Measurements from ENCODE around the gene ADGRA1.
"Not testable (repeated sequence)": the region's sequence is repeated elsewhere in the genome, so short reads cannot be mapped to it uniquely, and the experiment has no call there.

Gene ADGRA1

DNA sequence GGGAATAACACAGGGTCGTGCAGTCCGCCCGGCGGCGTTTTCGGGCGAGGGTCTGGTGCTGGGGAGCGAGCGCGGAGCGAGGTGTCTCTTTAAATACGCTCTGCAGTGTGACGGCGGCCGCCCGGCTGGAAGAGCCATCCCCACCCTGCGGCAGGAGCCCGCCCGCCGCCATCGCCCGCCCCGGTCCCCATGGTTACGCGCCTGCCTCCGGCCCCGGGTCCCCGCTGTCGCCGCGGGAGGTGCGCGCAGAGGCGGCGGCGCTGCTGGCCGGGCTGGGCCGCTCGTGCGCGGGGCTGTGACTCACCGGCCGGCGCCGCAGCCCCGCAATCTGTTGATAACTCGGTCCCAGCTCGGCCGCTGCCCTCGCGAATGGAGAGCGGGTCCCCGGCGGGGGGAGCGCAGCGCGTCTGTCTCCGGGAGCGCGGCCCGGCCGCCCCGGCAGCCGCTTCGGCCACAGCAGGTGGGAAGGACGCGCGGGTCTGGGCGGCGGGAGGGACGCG, at the start of gene ADGRA1:
Gene ADGRA1, plus strand, starts transcription at position 246 of the 500 bp plus-strand sequence. CDS start 986 bp downstream, outside the sequence.
- DNase-seq (ENCODE audit: low read depth) = no peak

DNA sequence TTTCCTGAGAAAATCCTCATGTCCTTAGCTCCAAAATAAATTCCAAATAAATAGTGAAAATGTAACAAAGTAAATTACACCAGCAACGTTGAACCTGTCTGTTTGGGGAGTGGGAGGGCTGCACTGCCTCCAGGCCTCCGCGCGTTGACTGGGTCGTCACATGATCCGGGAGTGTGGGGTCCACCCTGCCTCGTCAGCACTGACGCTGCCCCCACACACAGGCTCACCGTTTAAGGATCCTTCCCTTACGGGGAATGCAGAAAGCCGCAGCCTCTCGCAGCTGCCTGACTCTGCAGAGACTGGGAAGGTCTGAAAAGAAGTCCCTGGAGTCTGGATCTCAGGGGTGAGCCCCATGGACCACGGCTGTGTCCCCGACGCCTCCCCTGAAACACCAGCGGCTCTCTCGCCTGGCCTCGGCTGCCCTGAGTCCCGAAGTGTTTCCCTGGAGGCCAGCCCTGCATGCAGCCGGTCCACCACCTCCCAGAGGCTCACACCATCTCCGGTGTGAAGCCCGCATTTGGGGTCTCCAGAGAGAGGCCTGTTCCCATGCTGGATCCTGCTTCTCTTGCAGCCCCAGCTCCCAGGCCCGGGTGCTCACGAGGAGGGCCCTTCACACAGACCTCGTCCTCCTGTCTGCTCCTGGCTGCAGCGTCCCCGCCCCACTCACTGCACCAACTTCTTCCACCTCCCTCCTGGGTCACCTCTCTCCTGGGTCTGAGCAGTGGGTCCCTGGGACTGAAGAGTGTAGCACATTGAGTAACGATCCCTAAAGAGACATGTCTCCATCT, 49.5 kb upstream of the ADGRA1 start:
- DNase-seq (ENCODE audit: low read depth) = no peak

- DNase-seq (ENCODE audit: low read depth) = no peak
Measured at GRCh38 chr10:133039107-133039802, 48.5 kb upstream of the ADGRA1 start.

DNA sequence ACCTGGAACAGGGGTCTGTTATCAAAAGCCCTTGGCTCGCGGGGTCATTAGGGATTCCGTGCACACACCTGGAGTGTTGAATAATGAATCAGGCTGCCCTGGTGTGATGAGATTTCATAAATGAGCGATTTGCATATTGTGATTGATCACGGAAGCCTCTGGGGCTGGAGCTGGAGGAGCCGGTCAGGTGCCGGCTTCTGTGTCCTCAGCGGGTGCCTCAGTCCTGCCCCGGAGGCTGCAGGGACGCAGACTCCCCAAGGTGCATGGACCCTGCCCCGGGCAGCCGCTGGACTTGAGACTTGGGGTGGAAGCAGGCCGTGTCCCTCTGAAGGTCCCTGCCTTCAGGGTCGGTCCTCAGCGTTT, 47.9 kb upstream of the ADGRA1 start:
- no peak for DNase-seq (ENCODE audit: low read depth)

DNA sequence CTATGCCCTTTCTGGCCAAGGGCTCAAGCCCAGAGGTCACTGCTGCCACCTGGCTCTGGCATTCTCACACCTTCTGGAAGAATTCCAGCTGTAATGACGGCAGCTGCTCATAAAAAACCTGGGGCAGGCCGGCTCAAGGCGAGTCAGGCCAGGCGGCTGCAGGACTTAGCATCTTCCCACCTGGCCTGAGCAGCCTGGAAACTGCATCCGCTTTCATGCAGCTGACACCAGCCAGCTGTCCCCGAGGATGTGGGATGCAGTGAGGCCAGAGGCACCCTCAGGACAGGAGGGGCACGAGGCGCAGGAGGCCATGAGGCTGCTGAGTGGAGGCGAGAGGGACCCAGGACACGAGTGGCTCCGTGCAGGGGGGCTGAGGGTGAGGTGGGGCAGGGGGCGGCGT, 47.5 kb upstream of the ADGRA1 start:
- DNase-seq (ENCODE audit: low read depth) = no peak

GRCh38 chr10:133041101-133041500, 46.6 kb upstream of the ADGRA1 start:
- no peak for DNase-seq (ENCODE audit: low read depth)

GRCh38 chr10:133042061-133042460, 45.7 kb upstream of the ADGRA1 start:
- no peak for DNase-seq (ENCODE audit: low read depth)

GRCh38 chr10:133042816-133043215, 44.9 kb upstream of the ADGRA1 start:
- DNase-seq (ENCODE audit: low read depth) = no peak

DNA sequence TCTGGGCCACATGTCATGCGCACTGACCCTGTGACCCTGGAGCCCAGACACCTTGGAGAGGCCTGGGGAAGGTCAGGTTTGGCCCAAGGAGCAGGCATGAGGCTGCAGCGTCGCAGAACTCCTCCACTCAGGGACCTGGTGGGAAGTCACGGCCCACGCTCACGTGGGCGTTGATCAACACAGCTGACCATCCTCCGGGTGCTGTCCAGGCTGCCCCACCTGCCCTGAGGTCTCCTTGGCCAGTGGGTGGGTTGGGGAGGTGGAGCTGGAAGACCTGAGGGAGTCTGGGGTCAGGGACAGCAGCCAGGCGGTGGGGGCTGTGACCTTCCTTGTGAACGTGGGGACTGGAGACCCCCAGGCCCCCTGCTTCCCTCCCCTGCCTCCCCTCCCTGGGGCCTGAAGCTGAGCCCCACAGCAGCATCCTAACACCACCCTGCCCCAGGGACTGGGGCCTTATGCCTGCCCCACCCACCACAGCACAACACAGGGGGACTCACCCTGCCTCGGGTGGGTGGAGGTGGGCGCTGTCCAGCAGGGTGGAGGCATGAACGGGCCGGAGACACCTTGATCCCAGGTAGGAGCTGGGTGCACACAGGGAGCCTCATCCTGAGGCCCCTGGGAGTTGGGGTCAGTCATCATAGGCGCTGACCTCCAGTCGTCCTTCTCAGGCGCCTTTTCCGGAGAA, 44.0 kb upstream of the ADGRA1 start:
- no peak for DNase-seq (ENCODE audit: low read depth)

GRCh38 chr10:133044401-133044811, 43.3 kb upstream of the ADGRA1 start:
- DNase-seq (ENCODE audit: low read depth) = no peak

DNA sequence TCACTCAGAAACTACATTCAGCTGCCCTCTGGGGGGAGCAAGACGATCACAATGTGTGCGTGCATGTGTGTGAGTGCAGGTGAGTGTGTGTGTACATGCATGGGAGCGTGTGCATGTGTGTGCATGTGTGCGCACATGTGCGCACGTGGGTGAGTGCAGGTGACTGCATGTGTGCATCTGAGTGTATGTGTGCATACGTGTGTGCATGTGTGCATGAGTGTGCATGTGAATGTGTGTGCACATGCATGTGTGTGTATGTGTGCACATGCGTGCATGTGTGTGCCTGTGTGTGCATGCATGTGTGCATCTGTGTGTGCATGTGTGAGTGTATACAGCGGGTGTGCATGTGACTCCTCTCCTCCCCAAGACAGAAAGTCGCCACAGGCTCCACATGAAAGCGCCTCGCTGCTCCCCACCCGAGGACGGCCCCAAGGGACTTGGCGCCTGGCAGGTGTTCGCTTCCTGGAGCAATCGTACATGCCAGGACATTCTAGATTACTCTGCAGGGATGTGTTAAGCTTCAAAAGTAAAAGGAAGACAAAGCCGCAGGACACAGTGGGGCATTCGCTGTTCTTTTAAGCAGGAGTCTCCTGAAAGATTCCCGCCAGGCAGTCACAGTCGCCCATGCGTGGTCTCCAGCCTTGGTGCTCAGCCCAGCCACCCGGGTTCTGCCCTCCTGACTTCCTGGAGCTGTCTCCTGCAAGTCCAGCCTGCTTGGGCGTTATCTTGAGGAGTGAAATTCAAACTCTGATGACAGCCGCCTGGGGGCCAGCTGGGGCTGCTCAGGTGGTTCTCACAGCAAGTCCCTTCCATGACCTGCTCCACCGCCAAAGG, 42.0 kb upstream of the ADGRA1 start:
- no peak for DNase-seq (ENCODE audit: low read depth)

DNA sequence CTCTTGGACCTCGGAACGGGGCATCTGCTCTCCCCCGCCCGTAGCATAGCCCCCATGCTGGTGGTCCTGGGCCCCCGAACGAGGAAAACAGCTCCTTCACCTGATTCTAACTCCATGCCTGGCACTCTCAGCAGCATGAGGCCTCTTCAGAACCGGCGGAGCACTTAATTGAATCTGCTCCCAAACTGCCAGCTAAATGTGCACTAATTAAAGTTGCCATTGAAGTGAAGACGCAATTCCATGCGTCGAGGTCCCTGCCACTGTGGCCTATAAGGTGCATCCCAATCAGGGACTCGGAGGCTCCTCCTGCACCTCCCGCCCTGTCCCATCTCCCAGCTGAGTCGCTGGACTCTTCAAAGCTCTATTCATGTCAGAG, 41.3 kb upstream of the ADGRA1 start:
- no peak for DNase-seq (ENCODE audit: low read depth)

DNA sequence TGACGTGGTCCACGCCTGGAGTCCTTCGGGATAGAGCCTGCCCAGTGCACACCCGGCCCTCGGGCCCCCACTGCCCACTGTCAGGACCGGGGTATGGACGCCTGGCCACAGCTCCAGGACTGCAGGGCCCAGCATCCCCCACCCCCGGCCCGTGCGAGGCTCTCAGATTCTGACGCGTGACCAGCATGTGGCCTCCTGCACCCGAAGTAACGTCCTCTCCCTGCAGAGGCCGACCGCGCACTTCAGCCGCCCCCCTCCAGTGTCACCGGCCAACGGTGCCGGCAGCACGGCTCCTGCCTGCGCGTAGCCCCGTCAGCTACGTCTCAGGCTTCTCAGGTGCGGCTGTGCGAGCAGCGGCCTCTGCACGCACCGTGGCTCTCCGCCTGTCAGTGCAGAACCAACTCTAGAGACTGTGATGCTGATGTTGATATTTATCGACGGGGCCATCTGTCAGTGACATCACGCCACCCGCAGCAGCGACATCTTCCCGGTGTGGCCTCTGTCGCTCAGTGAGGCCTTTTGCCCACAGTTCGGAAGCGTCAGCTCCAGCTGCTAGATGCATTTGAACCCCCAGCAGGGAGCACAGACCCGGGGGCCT, 40.1 kb upstream of the ADGRA1 start:
- DNase-seq (ENCODE audit: low read depth) = no peak

DNA sequence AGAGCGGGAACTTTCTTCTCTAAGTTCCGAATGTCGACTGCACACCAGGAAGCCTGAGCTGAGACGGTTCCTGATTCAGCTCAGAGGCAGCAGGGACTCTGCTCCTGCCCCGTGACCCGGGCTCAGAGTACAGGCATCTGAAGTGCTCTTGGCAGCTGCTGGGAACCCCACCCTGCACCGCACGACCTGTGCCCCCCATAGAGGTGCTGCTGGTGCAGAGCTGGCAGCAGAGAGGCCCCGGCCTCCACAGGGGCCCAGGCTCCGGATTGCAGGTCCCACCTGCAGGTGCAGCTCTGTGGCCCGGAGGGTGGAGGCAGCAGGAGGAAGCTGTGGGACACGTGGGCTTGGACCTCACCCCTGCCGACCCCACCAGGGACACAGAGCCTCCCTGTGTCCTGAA, 39.5 kb upstream of the ADGRA1 start:
- DNase-seq (ENCODE audit: low read depth) = no peak

DNA sequence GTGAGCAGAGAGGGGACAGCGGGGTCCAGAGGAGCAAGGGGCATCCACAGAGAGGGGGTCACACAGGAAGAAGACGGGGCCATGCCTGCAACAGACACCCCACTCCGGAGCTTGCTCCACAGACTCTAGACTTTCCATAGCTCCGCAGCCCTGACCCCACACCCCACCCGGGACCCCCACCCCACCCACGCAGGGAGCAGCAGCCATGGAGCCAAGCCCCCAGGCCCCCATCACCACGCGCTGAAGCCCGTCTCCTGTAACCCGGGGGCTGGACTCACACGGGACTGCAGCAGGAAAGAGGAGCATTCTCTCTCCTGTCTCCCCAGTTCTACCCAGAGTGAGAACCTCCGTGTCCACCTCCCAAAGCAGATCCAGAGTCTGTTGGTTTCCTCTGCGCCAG, 38.8 kb upstream of the ADGRA1 start:
- no peak for DNase-seq (ENCODE audit: low read depth)

- no peak for DNase-seq (ENCODE audit: low read depth)
Measured at GRCh38 chr10:133049639-133050038, 38.1 kb upstream of the ADGRA1 start.

GRCh38 chr10:133050371-133050770, 37.4 kb upstream of the ADGRA1 start:
- no peak for DNase-seq (ENCODE audit: low read depth)

GRCh38 chr10:133052076-133052475, 35.6 kb upstream of the ADGRA1 start:
- DNase-seq (ENCODE audit: low read depth) = no peak

GRCh38 chr10:133053527-133054133, 34.1 kb upstream of the ADGRA1 start:
- not testable (repeated sequence) for DNase-seq (ENCODE audit: low read depth)

- DNase-seq (ENCODE audit: low read depth) = no peak
Measured at GRCh38 chr10:133055470-133055869, 32.3 kb upstream of the ADGRA1 start.

- no peak for DNase-seq (ENCODE audit: low read depth)
Measured at GRCh38 chr10:133056001-133056400, 31.7 kb upstream of the ADGRA1 start.

All from fibroblast of gingiva (primary cell).